ENCODE data around the gene RBM25. TPM values are rescaled to one million over a fixed set of nuclear protein-coding genes. Genes with fewer than 3 reads are reported as not detected.

The RBM25 gene
- total and polyA plus RNA-seq, 2 experiments from 2014 or later = 120 to 204 TPM

DNA sequence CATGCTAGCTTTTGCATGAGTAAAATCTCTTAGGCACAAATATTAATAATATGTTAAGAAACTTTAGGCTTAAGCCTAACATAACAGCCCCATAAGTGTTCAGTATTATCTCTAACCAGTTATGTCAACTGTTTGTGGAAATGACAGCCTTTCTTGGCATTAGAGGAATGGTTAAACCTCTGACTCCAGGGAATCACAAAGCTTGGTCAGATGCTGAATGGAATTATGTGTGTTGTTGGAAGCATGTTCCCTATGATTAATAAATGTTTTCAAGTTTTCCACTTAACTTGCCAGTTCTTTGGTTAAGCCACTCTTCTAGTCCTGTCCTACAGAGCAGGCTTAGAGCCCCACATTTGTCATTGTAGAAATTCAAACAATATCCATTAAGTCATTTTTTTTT is 94.9 kb downstream of the RBM25 start:
- no peak for TF ChIP-seq EZH2phosphoT487 (IDR thresholded peaks at IDR 0.05; ENCODE audit: unreplicated experiment)
- TF ChIP-seq, protein P1, sequence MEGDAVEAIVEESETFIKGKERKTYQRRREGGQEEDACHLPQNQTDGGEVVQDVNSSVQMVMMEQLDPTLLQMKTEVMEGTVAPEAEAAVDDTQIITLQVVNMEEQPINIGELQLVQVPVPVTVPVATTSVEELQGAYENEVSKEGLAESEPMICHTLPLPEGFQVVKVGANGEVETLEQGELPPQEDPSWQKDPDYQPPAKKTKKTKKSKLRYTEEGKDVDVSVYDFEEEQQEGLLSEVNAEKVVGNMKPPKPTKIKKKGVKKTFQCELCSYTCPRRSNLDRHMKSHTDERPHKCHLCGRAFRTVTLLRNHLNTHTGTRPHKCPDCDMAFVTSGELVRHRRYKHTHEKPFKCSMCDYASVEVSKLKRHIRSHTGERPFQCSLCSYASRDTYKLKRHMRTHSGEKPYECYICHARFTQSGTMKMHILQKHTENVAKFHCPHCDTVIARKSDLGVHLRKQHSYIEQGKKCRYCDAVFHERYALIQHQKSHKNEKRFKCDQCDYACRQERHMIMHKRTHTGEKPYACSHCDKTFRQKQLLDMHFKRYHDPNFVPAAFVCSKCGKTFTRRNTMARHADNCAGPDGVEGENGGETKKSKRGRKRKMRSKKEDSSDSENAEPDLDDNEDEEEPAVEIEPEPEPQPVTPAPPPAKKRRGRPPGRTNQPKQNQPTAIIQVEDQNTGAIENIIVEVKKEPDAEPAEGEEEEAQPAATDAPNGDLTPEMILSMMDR (conservative IDR thresholded peaks at IDR 0.05; ENCODE audit: low read depth in 2 of 2) = no peak
- TF ChIP-seq, protein P2, sequence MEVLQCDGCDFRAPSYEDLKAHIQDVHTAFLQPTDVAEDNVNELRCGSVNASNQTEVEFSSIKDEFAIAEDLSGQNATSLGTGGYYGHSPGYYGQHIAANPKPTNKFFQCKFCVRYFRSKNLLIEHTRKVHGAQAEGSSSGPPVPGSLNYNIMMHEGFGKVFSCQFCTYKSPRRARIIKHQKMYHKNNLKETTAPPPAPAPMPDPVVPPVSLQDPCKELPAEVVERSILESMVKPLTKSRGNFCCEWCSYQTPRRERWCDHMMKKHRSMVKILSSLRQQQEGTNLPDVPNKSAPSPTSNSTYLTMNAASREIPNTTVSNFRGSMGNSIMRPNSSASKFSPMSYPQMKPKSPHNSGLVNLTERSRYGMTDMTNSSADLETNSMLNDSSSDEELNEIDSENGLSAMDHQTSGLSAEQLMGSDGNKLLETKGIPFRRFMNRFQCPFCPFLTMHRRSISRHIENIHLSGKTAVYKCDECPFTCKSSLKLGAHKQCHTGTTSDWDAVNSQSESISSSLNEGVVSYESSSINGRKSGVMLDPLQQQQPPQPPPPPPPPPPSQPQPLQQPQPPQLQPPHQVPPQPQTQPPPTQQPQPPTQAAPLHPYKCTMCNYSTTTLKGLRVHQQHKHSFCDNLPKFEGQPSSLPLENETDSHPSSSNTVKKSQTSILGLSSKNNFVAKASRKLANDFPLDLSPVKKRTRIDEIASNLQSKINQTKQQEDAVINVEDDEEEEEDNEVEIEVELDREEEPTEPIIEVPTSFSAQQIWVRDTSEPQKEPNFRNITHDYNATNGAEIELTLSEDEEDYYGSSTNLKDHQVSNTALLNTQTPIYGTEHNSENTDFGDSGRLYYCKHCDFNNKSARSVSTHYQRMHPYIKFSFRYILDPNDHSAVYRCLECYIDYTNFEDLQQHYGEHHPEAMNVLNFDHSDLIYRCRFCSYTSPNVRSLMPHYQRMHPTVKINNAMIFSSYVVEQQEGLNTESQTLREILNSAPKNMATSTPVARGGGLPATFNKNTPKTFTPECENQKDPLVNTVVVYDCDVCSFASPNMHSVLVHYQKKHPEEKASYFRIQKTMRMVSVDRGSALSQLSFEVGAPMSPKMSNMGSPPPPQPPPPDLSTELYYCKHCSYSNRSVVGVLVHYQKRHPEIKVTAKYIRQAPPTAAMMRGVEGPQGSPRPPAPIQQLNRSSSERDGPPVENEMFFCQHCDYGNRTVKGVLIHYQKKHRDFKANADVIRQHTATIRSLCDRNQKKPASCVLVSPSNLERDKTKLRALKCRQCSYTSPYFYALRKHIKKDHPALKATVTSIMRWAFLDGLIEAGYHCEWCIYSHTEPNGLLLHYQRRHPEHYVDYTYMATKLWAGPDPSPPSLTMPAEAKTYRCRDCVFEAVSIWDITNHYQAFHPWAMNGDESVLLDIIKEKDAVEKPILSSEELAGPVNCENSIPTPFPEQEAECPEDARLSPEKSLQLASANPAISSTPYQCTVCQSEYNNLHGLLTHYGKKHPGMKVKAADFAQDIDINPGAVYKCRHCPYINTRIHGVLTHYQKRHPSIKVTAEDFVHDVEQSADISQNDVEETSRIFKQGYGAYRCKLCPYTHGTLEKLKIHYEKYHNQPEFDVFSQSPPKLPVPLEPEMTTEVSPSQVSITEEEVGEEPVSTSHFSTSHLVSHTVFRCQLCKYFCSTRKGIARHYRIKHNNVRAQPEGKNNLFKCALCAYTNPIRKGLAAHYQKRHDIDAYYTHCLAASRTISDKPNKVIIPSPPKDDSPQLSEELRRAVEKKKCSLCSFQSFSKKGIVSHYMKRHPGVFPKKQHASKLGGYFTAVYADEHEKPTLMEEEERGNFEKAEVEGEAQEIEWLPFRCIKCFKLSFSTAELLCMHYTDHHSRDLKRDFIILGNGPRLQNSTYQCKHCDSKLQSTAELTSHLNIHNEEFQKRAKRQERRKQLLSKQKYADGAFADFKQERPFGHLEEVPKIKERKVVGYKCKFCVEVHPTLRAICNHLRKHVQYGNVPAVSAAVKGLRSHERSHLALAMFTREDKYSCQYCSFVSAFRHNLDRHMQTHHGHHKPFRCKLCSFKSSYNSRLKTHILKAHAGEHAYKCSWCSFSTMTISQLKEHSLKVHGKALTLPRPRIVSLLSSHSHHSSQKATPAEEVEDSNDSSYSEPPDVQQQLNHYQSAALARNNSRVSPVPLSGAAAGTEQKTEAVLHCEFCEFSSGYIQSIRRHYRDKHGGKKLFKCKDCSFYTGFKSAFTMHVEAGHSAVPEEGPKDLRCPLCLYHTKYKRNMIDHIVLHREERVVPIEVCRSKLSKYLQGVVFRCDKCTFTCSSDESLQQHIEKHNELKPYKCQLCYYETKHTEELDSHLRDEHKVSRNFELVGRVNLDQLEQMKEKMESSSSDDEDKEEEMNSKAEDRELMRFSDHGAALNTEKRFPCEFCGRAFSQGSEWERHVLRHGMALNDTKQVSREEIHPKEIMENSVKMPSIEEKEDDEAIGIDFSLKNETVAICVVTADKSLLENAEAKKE (CRISPR knock-in tag; IDR thresholded peaks at IDR 0.05) = no peak
- H4K20me1 ChIP-seq (replicated peaks; ENCODE audit: insufficient read depth) = peaks cover 7% of the 10 kb centered on the region
- H3K27me3 Mint-ChIP-seq (ENCODE audit: insufficient read depth, low read depth, poor library complexity) = no peaks in the 10 kb centered on the region
- H2AFZ ChIP-seq = no peak overlapping the region
- no peaks in the 10 kb centered on the region for H3K27me3 ChIP-seq (ENCODE audit: insufficient read depth)
- H3K36me3 ChIP-seq (ENCODE audit: insufficient read depth) = peaks cover 6% of the 10 kb centered on the region
- H3K79me2 ChIP-seq (replicated peaks; ENCODE audit: insufficient read depth) = peaks cover 4% of the 10 kb centered on the region; the same call in 1 of the 2 replicates
- H3K27ac Mint-ChIP-seq = no peak overlapping the region
- H3K4me2 ChIP-seq = no peak overlapping the region
- DNase-seq (ENCODE audit: low spot score) (no peak), ATAC-seq (no peak)
- peaks cover 44% of the 10 kb centered on the region; the same call in 2 of the 3 replicates for H3K36me3 Mint-ChIP-seq (ENCODE audit: low read depth)
- no peak overlapping the region; the same call in 1 of the 2 replicates for H3K27ac ChIP-seq (ENCODE audit: low read depth)
- no peaks in the 10 kb centered on the region for H3K4me1 Mint-ChIP-seq
- no peaks in the 10 kb centered on the region for H3K9me3 Mint-ChIP-seq
- H3K4me3 Mint-ChIP-seq = no peak overlapping the region
- H3K9me2 ChIP-seq (ENCODE audit: insufficient read depth) = no peaks in the 10 kb centered on the region
- no peaks in the 10 kb centered on the region for H3F3A ChIP-seq (replicated peaks; ENCODE audit: low read depth)
- no peak overlapping the region for H3K4me3 ChIP-seq
- H3K4me1 ChIP-seq (ENCODE audit: insufficient read depth) = no peaks in the 10 kb centered on the region

DNA sequence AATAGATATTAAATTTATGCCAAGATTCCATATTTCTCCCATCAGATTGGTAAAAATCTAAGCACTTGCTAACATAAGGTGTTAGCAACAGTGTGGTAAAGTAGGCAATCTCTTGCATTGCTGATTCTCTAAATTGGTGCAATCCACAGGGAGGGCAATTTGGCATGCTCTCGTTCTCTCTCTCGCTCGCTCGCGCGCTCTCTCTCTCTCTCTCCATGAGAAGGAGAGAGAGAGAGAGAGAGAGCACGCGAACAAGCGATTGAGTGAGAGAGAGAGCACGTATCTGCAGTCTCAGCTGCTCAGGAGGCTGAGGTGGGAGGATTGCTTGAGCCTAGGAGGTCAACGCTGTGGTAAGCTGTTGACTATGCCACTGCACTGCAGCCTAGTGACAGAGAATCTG is 103.9 kb downstream of the RBM25 start:
- Histone ChIP-seq H3K27me3 (ENCODE audit: insufficient read depth) (no peaks in the 10 kb centered on the region), H2AFZ (no peak overlapping the region), H3K36me3 (ENCODE audit: insufficient read depth) (peaks cover 9% of the 10 kb centered on the region; the same call in 1 of the 2 replicates), H3F3A (replicated peaks; ENCODE audit: low read depth) (no peaks in the 10 kb centered on the region), H3K9me2 (ENCODE audit: insufficient read depth) (no peaks in the 10 kb centered on the region), H3K27ac (ENCODE audit: low read depth) (no peak overlapping the region), H3K79me2 (replicated peaks; ENCODE audit: insufficient read depth) (no peaks in the 10 kb centered on the region; the same call in 1 of the 2 replicates), H3K4me1 (ENCODE audit: insufficient read depth) (no peaks in the 10 kb centered on the region), H3K4me2 (no peak overlapping the region), H3K4me3 (no peak overlapping the region), H4K20me1 (replicated peaks; ENCODE audit: insufficient read depth) (peaks cover 6% of the 10 kb centered on the region; the same call in 1 of the 2 replicates)
- ATAC-seq (no peak), DNase-seq (ENCODE audit: low spot score) (no peak)
- Mint-ChIP-seq H3K36me3 (ENCODE audit: low read depth) (peaks cover 25% of the 10 kb centered on the region), H3K27me3 (ENCODE audit: insufficient read depth, low read depth, poor library complexity) (peaks cover 3% of the 10 kb centered on the region), H3K9me3 (no peaks in the 10 kb centered on the region), H3K27ac (no peak overlapping the region), H3K4me1 (no peaks in the 10 kb centered on the region), H3K4me3 (no peak overlapping the region)
- TF ChIP-seq EZH2 (IDR thresholded peaks at IDR 0.05; ENCODE audit: low read depth, unreplicated experiment) = no peak
- TF ChIP-seq, protein P3, sequence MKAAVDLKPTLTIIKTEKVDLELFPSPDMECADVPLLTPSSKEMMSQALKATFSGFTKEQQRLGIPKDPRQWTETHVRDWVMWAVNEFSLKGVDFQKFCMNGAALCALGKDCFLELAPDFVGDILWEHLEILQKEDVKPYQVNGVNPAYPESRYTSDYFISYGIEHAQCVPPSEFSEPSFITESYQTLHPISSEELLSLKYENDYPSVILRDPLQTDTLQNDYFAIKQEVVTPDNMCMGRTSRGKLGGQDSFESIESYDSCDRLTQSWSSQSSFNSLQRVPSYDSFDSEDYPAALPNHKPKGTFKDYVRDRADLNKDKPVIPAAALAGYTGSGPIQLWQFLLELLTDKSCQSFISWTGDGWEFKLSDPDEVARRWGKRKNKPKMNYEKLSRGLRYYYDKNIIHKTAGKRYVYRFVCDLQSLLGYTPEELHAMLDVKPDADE (IDR thresholded peaks at IDR 0.05) = no peak
- no peak for TF ChIP-seq EZH2phosphoT487 (IDR thresholded peaks at IDR 0.05; ENCODE audit: unreplicated experiment)
- no peak for TF ChIP-seq NANOG (IDR thresholded peaks at IDR 0.05; ENCODE audit: borderline replicate concordance)
- TF ChIP-seq STAT1 (IDR thresholded peaks at IDR 0.05; ENCODE audit: unreplicated experiment) = no peak
- no peak for TF ChIP-seq ZNF114 (CRISPR knock-in tag; IDR thresholded peaks at IDR 0.05)
- TF ChIP-seq JUNB (IDR thresholded peaks at IDR 0.05; ENCODE audit: unreplicated experiment) = no peak
- TF ChIP-seq ZNF331 (CRISPR knock-in tag; IDR thresholded peaks at IDR 0.05; ENCODE audit: low read depth) = no peak
- TF ChIP-seq CREB1 (CRISPR knock-in tag; IDR thresholded peaks at IDR 0.05; ENCODE audit: low read depth) = no peak
- TF ChIP-seq, protein P1 (conservative IDR thresholded peaks at IDR 0.05; ENCODE audit: low read depth in 2 of 2) = no peak
